AG10803 (cell line): ENCODE results near the gene PTPRM.
A peak's percentile ranks its signal among the peaks of the same experiment; 100 is the strongest.

Experiments used
- DNase-seq: peaks from one replicate; pipeline ENCODE4 v3.0.0; 2010; ENCODE audit warnings: low read depth
- H3K4me3 ChIP-seq: 2 replicates; pipeline ENCODE4 v1.5.1; 2011; ENCODE audit warnings: mild to moderate bottlenecking, low read length, control low read depth
- TF ChIP-seq, protein P1 (sequence below): conservative IDR thresholded peaks from 2 replicates; pipeline ENCODE4 v1.5.1; 2011; ENCODE audit warnings: mild to moderate bottlenecking, low read length, control low read depth, inconsistent platforms

PTPRM gene

DNA sequence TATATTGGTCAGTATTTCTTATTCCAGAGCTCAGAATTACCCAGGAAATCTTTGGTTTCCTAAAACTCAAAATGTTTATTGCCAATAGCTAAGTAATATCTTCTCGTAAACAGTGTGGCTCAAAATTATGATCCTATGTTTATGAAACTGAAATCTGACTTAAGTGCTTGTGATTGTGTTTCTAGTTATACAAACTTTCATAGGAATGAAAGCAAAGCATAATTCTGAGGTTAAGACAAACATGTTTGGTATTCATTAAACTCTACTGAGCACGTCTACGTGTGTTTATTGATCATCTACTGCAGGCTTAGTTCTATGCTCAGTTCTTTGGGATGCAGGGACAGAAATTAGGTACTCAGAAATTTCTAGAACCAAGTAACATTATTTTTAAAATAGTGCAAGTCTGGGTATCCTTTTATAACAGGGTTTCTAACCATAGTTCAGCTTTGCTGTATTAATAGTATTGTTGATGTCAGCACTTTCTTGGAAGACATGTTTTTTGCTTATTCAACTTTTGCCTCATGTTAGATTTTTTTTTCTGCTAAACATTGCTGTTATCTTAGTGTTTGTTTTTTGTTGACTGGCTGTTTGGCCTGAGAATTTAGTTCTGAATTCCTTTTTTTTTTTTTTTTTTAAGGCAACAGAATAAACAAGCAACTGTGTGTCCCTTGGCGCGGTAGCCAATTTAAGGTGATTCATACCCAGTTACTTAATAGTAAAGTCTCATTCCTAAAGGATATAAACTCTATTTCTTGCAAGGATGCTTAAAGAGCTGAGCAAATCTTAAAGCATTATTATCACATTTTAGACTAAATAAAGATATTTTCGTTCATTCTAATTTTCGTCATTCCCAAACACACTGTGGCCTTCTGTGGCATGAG, 31.3 kb downstream of the PTPRM start:
- DNase-seq: peak; percentile 67
- TF ChIP-seq, protein P1, sequence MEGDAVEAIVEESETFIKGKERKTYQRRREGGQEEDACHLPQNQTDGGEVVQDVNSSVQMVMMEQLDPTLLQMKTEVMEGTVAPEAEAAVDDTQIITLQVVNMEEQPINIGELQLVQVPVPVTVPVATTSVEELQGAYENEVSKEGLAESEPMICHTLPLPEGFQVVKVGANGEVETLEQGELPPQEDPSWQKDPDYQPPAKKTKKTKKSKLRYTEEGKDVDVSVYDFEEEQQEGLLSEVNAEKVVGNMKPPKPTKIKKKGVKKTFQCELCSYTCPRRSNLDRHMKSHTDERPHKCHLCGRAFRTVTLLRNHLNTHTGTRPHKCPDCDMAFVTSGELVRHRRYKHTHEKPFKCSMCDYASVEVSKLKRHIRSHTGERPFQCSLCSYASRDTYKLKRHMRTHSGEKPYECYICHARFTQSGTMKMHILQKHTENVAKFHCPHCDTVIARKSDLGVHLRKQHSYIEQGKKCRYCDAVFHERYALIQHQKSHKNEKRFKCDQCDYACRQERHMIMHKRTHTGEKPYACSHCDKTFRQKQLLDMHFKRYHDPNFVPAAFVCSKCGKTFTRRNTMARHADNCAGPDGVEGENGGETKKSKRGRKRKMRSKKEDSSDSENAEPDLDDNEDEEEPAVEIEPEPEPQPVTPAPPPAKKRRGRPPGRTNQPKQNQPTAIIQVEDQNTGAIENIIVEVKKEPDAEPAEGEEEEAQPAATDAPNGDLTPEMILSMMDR: no peak
- H3K4me3 ChIP-seq: no peak overlapping the region

DNA sequence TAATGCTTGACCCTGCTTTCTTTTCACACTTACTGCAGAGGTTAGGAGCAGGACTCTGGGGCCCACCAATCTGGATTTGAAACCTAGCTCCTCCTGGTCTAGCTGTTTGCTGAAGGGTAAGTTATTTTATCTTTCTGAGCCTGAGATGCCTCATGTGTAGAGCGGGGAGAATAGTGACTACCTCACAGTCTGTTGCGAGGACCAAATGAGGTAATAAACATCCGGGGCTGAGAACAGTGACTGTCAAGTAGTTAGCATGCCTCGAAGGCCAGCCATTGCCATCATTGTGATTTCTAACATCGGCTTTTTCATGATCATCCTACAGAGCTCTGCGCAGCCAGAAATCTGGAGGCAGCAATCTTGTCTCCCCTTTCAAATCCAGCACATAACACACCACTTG, 32.9 kb downstream of the PTPRM start:
- TF ChIP-seq, protein P1: no peak
- no peak for DNase-seq
- no peak overlapping the region for H3K4me3 ChIP-seq

DNA sequence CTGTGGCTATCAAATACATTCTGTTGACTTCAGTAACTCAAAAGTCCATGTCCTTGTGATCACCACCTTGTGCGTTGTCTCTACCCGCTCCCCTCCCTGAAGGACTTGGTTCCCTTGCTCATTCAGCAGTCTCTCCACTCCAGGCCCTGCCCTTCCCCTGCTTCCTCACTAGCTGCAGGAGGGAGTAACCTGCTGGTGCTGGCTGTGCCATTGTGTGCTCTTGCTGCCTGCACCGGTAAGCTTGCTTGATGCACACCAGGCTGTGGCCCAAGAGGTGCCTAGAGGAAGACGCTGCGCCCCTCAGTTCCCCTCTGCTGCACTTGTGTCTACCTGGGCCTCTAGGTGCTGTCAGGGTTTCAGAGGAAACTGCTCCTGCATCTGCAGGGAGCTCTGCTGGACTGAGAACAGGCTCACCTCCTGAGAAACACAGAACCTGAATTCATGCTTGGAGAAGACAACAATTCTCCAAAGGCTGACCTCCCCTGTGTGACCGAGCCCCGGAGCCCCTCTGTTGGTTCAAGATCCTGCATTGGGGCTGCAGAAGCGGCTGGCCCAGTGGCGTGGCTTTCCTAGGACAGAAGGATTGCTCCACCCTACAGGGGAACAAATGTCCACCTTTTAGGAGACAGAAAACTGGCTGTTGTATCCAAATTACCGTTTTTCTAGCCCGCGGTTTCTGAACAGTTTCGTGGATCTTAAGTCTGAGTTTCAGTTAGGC, 33.6 kb downstream of the PTPRM start:
- no peak overlapping the region for H3K4me3 ChIP-seq
- TF ChIP-seq, protein P1: no peak
- DNase-seq: no peak

DNA sequence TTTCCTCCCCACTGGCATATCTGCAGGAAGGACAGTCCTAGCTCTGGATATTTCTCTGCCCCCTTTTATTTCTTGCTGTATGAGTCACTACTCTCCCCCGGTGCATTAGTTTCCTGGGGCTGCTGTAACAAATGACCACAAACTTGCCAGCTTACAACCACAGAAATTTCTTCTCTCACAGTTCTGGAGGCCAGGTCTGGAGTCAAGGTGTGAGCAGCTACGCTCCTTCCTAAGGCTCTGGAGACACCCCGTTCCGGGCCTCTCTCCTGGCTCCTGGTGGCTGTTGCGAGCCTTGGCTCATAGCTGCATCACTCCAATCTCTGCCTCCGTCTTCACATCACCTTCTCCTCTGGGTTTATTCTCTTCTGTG, 34.1 kb downstream of the PTPRM start:
- DNase-seq: peak; percentile 70

DNA sequence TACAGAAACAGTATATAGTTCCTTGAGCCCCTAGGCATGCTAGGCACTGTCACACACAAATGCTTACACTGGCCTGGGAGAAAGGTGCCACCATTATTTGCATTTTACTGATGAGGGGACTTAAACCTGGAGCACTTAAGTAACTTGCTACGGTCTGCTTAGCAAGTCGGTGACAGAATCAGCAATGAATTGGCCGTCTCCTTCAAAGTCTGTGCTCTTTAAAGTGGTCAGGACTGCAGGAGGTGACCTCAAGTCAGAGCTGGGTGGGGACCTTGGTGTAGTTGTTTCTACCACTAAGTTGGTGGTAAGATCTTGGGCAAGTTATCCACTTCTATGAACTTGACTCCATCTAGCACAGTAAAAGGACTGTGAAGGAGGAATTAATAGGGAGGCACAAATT, 34.8 kb downstream of the PTPRM start:
- H3K4me3 ChIP-seq: no peak overlapping the region
- DNase-seq: no peak
- TF ChIP-seq, protein P1: no peak

More for the DNA sequence above, 34.1 kb downstream of the PTPRM start:
- TF ChIP-seq, protein P1: 0 out of 2 replicates have a peak, but pooled peaks have one; percentile 3
- H3K4me3 ChIP-seq: no peak overlapping the region

DNA sequence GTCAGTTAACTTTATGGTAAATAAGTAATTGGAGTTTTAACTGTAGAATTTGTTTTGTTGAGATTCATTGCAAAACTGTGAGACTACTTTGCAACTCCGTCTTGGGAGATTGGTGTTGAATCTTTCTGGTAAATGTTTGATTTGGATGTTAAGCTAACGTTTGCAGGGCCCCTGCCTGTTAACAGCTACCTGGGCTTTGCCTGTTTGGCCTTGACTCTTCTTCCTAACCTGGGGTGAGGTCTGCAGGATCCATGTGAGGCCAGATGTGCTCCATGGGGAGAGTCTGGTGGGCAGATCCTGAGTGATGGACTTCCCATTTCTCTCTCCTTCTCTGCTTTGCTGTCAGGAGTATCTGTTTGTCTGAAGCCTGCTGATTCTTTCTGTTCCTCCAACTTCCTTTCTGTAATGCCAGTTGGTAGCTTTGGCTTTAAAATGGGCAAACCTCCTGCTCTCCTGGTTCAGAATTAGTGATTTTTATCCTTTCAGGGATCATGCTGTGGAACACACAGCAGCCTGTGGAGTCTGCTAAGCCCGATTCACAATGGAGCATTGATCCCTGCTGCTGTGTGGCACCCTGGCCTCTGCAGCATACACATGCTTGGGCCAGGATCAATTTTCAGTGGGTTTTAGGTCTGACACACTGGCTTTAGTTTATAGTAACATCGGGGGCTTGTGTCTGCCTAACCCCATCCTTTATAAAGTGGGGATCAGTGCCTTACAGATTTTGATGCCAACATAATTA, 36.3 kb downstream of the PTPRM start:
- TF ChIP-seq, protein P1: no peak
- DNase-seq: no peak
- no peak overlapping the region for H3K4me3 ChIP-seq
